HG02885 (cell line): ENCODE measurements around the gene ZNF19.
"Not testable (repeated sequence)": the region's sequence is repeated elsewhere in the genome, so short reads cannot be mapped to it uniquely, and the experiment has no call there.

Source experiments
- ATAC-seq: cut with Tn5 transposase; IDR thresholded peaks from one replicate; pipeline ENCODE4 v1.9.1; 2021; ENCODE audit warnings: mild to moderate bottlenecking; ENCODE audit not compliant: unreplicated experiment, poor library complexity

ZNF19 gene

GRCh38 chr16:71489122-71489521 lies at the start of gene ZNF19:
TSS of gene ZNF19 (minus strand) at chr16:71489324. CDS start at chr16:71482114, 7,210 bp downstream.
- ATAC-seq = no peak

- peak; percentile 61 for ATAC-seq
Measured at GRCh38 chr16:71537643-71538042, 48.5 kb upstream of the ZNF19 start.

- no peak for ATAC-seq
Measured at GRCh38 chr16:71536752-71537499, 47.8 kb upstream of the ZNF19 start.

GRCh38 chr16:71532366-71532765 lies 43.2 kb upstream of the ZNF19 start:
- ATAC-seq = no peak

GRCh38 chr16:71528863-71529262 lies 39.7 kb upstream of the ZNF19 start:
- ATAC-seq = no peak

- ATAC-seq = no peak
Measured at GRCh38 chr16:71528257-71528656, 39.1 kb upstream of the ZNF19 start.

- ATAC-seq = peak; percentile 40
Measured at GRCh38 chr16:71526111-71526631, 37.0 kb upstream of the ZNF19 start, which contains the start of gene CHST4. TSS of gene CHST4 (plus strand) at chr16:71526426. CDS start at chr16:71536678, 10,252 bp downstream.

GRCh38 chr16:71524566-71525553 lies 35.7 kb upstream of the ZNF19 start:
- no peak for ATAC-seq

- ATAC-seq = no peak
Measured at GRCh38 chr16:71520550-71520949, 31.4 kb upstream of the ZNF19 start.

GRCh38 chr16:71515026-71515425 lies 25.9 kb upstream of the ZNF19 start:
- ATAC-seq = no peak

- ATAC-seq = no peak
Measured at GRCh38 chr16:71514476-71514875, 25.4 kb upstream of the ZNF19 start.

GRCh38 chr16:71513302-71513701 lies 24.2 kb upstream of the ZNF19 start:
- ATAC-seq = no peak

- ATAC-seq = no peak
Measured at GRCh38 chr16:71507061-71507460, 17.9 kb upstream of the ZNF19 start.

GRCh38 chr16:71504901-71505300 lies 15.8 kb upstream of the ZNF19 start:
- ATAC-seq = no peak

- ATAC-seq = not testable (repeated sequence)
Measured at GRCh38 chr16:71504051-71504450, 14.9 kb upstream of the ZNF19 start.

- ATAC-seq = no peak
Measured at GRCh38 chr16:71501547-71501946, 12.4 kb upstream of the ZNF19 start.

GRCh38 chr16:71500964-71501363 lies 11.8 kb upstream of the ZNF19 start:
- ATAC-seq = no peak

GRCh38 chr16:71499775-71500364 lies 10.7 kb upstream of the ZNF19 start:
- ATAC-seq = peak; percentile 49

GRCh38 chr16:71498031-71498430 lies 8.9 kb upstream of the ZNF19 start:
- ATAC-seq = no peak

GRCh38 chr16:71493213-71493612 lies 4.1 kb upstream of the ZNF19 start:
- no peak for ATAC-seq
